Central memory CD4-positive, alpha-beta T cell (primary cell): ENCODE measurements around the gene ZNF418.
"Not testable (repeated sequence)": the region's sequence is repeated elsewhere in the genome, so short reads cannot be mapped to it uniquely, and the experiment has no call there.

ENCODE experiments used
- DNase-seq: peaks from one replicate; pipeline ENCODE4 v3.0.0; 2022

The ZNF418 gene

GRCh38 chr19:57888560-57889231 lies 46.5 kb downstream of the ZNF418 start, which contains the start of gene ZNF814:
ZNF814 (minus strand) TSS chr19:57889037; CDS start chr19:57888802, 235 bp downstream.
- peak; percentile 76 for DNase-seq

- DNase-seq = no peak
Observed at GRCh38 chr19:57888107-57888559, 47.1 kb downstream of the ZNF418 start.

- no peak for DNase-seq
Observed at GRCh38 chr19:57887195-57887941, 47.8 kb downstream of the ZNF418 start.

- DNase-seq = no peak
Observed at GRCh38 chr19:57886046-57886445, 49.2 kb downstream of the ZNF418 start.

GRCh38 chr19:57873883-57874799 lies 61.1 kb downstream of the ZNF418 start:
- DNase-seq = not testable (repeated sequence)

GRCh38 chr19:57872450-57872849 lies 62.8 kb downstream of the ZNF418 start:
- DNase-seq = no peak
